Loucy (cell line): ENCODE measurements around the gene SERPINE1.

Experiments used
- CTCF ChIP-seq: fragments of 200-600 bp; sonication (generic); conservative IDR thresholded peaks from 2 replicates; pipeline ENCODE4 v1.5.1; 2014; ENCODE audit warnings: mild to moderate bottlenecking, antibody characterized with exemption, low read length
- EZH2phosphoT487 ChIP-seq: fragments of 200-600 bp; IDR thresholded peaks from 2 replicates; pipeline ENCODE4 v1.6.1; 2018; ENCODE audit warnings: antibody characterized with exemption, mild to moderate bottlenecking, moderate library complexity, borderline replicate concordance

- TF ChIP-seq CTCF (no peak), EZH2phosphoT487 (no peak)
Measured at GRCh38 chr7:101173752-101174244, 46.9 kb downstream of the SERPINE1 start.
